Measurements from ENCODE around the gene GABBR2.
"Not testable (repeated sequence)": the region's sequence is repeated elsewhere in the genome, so short reads cannot be mapped to it uniquely, and the experiment has no call there.

GABBR2 gene

DNA sequence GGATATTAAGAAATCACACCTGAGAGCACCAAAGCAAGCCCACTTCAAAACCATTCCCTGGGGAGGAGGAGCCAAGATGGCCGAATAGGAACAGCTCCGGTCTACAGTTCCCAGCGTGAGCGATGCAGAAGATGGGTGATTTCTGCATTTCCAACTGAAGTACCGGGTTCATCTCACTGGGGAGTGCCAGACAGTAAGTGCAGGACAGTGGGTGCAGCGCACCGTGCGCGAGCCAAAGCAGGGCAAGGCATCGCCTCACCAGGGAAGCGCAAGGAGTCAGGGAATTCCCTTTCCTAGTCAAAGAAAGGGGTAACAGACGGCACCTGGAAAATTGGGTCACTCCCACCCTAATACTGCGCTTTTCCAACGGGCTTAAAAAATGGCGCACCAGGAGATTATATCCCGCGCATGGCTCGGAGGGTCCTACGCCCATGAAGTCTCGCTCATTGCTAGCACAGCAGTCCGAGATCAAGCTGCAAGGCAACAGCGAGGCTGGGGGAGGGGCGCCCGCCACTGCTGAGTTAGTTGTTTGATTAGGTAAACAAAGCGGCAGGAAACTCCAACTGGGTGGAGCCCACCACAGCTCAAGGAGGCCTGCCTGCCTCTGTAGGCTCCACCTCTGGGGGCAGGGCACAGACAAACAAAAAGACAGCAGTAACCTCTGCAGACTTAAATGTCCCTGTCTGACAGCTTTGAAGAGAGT is 200.4 kb downstream of the GABBR2 start:
- not testable (repeated sequence) for DNase-seq (ENCODE audit: low spot score)

DNA sequence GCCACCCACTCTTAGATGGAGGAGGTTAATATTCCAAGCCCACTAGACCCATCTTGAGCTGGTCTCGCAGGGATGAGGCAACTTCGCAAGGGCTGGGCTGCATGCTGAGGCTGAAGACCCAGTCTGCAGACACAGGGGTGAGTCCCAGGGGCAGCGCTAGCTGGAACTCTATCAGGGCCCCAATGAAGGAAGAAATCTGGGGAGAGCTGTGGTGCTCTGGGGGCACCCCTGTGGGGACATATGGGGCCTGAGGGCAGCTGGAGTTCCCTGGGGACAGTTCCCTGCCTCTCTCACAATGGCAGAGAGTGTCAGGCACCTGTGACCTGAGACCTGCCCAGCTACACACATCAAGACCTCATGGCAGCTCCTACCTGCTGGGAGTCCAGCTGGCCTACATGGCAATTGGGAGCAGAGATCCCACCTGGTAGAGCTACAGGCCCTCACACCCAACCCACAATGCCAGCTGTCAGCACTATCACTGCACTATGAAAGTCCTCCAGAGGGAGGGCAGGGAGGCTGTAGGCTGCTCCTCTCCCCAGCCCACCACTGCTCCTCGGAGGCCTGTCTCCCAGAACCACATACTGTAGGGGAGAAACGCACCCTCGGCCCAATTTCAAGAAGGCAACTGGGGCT is 202.2 kb downstream of the GABBR2 start:
- DNase-seq (ENCODE audit: low spot score), result no peak

DNA sequence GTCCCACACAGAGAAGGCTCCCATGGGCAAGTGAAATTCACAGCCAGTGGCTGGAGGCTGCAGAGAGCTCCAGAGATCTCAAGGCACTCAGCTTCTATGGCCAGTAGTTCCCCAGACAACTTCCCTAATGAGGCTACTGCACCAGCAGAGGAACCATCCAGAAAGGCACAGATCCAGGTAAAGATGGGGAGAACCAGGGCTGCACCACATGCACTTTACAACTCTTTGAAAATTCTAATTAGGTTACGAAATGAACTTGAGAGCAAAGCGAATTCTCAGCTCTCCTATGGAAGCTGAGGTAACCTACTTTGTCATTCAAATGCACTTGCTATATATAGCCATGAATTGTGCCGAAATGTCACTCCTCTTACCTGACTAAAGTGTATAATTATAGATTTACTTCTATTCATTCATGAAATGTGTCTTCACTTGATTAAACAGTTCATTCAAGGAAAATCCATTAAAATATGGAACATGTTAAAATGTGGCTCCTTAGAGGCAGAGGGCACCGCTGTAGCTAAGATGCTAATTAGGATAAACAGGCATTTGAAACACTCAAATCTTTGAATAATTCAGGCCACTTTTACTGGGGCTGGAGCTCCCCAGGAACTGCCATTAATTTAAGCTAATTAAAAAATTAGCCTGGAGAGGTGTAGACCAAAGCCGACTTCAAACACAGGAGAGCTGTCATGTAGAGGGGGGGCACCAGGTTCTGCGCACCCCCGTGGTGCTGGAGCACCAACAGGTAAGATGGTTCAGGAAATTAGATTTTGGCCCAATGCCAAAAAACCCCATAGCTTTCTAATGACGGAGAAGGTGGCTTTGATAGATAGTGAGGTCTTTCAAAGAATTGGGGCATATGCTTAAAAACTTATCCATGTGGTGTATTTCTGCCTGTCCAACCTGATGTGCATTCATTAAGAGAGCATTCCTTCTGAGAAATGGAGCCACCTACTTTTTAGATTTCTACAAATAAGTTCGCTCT is 204.1 kb downstream of the GABBR2 start:
- DNase-seq (ENCODE audit: low spot score), result no peak

DNA sequence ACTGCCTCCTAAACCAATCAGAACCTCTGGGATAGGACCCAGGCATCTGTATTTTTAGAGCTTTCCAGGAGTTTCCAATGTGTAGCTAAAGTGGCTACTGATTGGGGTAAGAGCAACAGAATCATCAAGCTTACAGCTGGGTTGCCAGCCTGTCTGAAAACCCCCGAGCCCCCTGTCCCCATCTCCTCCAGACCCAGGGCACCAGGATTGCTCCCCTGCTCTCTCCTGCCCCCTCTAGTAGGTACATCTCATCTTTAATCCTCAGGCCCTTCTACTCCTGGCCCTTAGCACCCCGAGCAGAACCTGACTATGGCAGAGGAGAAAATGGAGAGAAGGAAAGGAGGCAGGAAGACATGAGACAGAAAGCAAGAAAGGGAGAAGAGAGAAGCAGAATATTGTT is 204.9 kb downstream of the GABBR2 start:
- no peak for DNase-seq (ENCODE audit: low spot score)

DNA sequence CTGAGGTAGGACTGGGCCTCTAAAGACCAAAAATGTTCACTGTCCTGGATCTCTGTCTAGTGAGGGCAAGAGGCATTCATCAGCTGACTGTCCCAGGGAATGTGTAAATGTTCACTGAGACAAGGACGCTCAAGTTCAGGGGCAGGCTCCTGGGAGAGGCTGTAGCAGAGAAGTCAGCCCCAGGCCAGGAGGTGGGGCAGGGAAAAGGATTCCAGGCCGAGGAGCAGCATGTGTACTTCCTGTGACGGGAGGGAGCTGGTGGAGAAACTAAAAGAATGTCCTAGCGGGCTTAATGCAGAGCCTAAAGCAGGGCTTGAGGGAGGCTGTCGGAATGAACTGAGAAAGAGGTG is 205.8 kb downstream of the GABBR2 start:
- peak; percentile 55 for DNase-seq (ENCODE audit: low spot score)

DNA sequence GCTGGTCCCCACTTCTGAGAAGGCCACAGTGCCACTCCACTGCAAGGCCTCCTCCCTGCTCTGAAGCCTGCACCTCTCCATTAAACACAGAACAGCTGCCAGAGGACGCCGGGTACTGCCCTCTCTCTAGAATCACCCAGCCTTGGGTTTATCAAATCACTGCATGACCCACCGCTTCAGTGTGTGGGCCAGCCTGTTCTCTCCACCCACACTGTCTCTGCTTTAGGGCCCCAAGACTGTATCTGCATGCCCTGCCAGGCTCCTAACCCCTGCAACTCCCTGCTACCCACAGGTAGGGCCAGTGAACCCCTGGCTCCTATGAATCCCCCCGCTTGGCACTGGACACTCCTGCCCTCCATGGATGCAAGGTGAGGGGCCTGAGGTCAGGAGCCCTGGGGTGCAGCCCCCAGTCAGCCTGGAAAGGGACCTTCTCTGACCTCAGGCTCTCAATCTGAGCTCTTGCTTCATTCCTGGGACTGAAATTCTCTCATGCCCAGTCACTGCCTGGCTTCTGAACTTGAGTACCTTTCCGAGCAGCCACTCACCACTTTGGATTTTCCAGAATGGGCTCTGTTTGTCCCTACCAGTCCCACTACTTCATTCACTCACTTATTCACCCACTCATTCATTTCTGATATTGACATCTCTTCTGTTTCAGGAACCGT is 206.3 kb downstream of the GABBR2 start:
- peak; percentile 65 for DNase-seq (ENCODE audit: low spot score)

DNA sequence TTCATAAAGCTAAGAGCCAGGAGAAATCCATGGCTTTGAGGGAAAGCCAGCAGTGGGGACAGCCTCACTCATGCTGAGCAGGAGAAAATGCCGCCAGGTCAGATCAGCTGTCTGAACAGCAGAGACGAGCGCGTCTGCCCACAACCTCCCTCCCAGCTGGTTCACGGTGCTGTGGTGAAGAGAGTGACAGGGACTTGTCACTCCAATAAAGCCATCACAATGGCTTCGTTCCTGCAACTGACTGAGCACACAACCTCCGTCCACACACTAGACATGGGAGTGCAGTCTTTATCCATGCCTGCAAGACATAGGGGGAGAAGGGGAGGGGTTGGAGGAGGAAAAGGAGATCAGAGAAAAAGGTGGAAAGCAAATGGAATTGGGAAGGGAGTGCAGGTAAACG is 206.9 kb downstream of the GABBR2 start:
- DNase-seq (ENCODE audit: low spot score), result no peak

DNA sequence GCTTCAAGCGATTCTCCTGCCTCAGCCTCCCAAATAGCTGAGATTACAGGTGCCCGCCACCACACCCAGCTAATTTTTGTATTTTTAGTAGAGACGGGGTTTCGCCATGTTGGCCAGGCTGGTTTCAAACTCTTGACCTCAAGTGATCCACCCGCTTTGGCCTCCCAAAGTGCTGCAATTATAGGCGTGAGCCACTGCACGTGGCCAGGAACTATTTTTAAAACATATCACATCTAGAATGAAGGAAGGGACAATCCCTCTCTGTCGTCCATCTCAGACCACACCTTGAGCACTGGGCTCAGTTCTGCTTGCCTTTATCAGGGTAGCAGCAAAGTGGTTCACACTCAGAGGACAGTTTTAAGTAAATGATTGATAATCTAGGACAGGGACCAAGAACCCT is 207.5 kb downstream of the GABBR2 start:
- not testable (repeated sequence) for DNase-seq (ENCODE audit: low spot score)

DNA sequence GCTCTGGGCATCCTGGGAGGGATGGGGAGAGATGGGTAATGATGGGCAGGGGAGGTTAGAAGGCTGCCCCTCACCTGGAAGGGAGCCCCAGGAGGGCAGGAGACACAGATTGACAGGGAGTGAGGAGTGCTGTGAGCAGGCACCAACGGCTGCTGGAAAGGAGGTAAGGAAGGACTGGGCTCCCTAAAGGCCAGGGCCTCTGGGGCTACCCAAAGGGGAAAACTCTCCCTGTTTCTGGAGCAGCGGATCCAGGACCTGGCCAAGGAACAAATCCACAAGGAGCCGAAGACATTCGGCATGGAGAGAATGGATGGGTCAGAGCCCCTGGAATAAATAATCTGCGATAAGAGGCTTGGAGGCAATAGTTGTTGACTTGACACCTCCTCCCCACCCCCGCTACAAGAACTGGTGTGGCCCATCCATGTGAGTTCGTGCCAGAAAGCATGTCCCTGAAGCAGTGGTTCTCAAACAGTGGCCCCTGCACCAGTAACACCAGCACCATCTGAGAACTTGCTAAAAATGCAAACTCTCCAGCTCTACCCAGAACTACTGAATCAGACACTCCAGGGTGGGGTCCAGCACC is 208.3 kb downstream of the GABBR2 start:
- no peak for DNase-seq (ENCODE audit: low spot score)

DNA sequence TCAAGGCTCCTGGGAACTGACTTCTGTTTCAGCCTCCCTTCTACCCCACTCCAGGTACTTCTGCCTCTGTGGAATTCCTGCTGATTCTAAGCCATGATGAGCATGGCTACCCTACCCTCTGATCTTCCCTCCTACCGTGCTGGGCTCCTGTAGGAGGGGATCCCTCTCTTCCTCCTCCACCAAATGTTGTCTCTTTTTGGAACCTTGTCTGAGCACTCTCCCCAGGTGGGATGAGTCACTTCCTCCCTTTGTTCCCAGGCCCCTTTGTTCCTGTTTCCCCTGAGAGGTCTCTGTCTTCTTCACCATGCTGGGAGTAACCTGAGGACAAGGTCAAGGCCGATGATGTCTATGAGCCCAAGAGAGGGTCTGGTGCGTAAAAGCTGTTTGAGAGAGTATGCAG is 213.2 kb downstream of the GABBR2 start:
- no peak for DNase-seq (ENCODE audit: low spot score)

DNA sequence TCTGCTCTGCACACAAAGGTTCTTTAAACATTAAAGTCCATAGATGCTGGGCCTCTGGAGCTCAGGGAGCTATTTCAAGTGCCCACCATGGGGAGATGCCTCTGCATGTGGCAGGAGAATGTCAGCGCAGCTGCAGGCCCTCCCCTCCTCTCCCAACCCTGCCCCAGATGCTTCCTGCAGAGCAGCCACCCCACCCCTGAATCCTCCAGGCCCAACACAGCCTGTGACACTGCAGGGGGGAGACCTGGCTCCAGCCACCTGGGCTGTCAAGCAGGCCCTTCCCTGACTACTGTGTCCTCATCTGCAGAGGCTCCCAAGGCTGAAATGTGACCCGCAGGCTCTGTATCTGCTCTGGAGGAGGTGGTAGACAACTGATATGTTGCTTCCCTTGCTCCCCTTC is 213.9 kb downstream of the GABBR2 start:
- no peak for DNase-seq (ENCODE audit: low spot score)

DNA sequence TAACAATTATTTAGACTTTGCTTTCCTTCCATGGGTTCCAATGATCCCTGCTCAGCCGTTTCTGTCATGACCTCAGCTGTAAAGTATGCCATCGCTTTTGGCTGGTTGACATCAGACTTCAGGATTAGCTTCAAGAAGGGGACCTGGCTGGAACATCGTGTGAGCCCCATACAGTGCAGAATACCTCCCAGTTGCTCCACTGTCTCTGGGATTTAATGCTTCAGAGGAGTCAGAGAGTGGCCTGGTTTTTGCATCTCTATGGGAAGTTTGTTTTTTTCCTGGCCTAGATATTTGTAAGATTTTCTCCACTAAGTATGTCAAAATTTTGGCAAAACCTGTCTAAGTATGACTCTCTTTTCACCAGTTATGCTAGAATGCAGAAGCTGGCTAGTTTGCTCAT is 216.9 kb downstream of the GABBR2 start:
- peak; percentile 64 for DNase-seq (ENCODE audit: low spot score)

DNA sequence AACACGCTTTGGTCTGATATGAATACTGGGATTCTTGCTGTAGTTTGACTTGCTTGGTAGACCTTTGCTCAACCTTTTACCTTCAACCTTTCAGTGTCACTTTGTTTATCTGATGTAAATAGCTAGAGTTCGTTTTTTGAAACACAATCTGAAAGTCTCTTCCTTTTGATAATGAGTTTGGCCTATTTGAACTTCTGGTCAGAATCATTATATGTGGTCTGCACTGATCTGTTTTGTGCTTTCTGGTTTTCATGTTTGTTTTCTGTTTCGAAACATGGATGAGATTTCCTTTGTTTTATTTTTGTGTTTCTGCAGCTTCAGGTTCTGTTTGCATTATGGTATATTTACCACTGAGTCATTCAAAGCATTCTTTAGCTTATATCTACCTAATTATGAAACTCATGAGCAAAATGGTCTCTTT is 217.5 kb downstream of the GABBR2 start:
- DNase-seq (ENCODE audit: low spot score), result no peak

DNA sequence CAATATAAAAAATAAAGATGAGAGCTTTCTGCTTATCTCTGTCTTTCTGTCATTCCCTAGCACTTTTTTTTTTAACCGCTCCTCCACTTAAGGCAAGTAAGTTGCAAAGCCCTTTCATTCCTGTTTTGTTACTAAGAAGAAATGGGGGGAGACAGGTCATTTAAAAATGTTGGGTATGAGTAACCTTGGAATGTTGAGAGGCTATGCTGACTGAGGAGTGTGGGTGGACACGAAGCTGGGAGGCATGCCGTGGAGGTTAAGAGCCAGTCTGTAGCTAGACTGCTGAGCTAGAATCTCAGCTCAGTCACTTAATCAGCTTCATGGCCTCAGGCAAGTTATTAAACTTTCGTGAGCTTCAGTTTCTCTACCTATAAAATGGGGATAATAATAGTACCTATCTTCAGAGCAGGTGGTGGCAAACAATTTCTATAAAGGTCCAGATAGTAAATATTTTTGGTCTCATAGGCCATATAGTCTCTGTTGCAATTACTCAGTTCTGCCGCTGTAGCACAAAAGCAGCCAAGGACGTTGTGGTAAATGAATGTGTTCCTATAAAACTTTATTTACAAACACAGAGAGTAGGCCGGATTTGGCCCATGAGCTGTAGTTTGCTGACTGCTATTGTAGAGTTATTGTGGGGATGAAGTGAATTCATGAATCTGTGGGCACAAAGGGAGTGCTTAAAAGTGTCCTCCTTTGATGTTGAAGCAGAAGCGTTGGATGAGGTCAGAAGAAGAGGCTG is 220.0 kb downstream of the GABBR2 start:
- peak; percentile 94 for DNase-seq (ENCODE audit: low spot score)

DNA sequence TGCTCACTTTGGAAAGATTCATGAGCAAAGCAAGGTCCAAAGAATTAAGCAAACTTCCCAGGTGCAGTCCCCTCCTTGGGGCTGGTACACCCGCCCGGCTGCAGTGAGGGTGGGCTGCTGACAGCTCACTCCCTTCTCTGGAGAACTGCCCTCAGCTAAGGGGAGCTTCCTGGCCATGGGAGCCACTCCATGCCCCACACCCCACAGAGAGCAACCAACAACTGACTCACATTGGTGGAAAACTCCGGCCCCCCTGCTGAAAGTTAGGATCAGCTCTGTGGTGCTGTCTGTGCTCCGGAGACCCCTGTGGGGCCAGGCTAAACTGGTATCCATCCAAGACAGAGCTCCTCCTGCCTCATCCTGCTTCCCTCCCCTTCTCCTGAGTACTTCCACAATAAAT is 223.0 kb downstream of the GABBR2 start:
- DNase-seq (ENCODE audit: low spot score), result no peak

DNA sequence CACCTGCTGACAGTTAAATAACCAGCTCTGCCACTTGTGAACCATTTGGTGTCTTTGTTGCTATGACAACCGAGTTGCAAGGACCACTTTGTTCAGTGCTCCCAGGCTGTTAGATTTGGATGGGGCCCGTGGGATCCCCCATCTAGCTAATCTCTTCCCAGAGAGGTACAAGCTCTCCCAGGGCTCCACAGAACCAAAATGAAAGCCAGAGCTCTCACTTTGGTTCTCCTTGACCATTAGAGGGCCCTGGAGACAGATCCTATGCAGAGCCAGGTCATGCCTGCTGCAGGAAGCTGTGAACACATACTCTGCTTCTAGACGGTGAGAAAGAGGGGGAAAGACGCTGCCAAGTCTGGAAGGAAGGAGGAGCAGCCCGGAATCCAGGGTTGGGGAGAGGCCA is 224.6 kb downstream of the GABBR2 start:
- peak; percentile 48 for DNase-seq (ENCODE audit: low spot score)

DNA sequence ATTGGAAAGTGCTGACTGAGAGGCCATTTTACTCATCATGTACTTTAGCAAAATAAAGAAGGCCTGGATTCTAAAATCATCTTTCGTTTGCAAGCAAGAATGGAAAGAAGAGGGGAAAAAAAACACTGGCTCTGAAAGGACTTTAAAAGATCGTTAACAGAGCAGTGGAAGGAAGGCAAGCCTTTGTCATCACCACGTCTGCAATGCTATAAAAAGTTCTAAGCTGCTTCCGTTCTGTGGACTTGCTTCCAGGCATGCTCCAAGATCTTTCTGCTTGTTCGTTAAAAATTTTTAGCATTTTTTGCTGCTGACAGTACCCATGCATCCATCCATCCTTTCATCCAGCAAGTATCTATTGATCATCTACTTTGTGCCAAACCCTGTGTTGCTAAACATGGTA is 226.5 kb downstream of the GABBR2 start:
- peak; percentile 49 for DNase-seq (ENCODE audit: low spot score)

DNA sequence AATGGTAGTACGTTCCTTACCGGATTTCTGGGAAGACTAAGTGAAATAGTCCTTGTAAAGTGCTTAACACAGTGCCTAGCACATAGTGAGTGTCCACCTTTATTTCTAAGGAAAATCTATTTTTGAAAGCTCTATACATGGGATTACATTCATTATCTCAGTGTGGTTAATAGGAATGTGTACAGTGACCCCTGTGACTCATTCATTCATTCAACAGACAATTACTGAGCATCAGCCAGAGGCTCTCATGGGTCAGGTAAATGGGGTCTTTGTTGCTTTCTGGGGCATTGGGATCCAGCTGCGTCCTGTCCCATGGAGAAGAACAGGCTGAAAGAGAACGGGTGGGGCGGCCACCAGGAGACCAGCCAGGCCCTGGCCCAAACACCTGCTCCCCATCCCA is 227.1 kb downstream of the GABBR2 start:
- DNase-seq (ENCODE audit: low spot score), result no peak

DNA sequence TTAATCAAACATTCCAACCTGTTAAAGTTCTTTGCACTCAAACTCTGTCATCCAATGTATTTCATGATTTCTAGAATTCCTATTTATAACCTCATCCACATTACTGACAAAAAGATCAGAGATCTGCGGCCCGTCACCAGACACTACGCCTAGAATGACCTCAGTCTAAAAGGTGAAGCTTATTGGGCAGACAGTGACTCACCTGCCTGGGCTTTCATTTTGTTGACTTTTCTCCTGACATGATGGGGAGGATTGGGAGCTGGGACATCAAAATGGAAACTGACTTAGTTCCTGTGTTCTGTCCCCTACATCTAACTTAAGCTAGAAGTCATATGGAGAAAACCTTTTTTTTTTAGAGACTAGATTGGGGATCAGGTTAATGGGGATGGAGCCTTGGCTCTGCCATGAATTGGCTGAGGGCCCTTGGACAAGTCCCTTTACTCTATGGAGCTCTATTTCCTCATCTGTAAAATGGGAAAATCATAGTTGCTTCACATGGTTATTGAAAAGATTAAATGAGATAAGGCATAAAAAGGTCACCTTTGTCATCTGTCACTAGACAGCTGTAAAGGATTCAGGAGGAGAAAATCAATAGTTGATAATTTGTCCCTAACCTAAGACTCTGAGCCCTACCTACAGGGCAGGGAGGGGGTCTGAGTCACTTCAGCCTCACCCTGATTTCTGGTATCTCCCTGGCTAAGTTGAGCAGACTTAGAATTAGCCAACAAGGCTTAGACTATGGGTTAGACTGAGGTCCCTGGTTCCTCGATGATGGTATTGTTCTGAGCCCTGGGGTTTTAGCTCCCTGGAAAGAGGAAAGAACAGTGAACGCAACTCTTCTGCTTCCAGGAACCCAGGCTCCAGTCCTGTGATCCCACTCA is 228.5 kb downstream of the GABBR2 start:
- no peak for DNase-seq (ENCODE audit: low spot score)

DNA sequence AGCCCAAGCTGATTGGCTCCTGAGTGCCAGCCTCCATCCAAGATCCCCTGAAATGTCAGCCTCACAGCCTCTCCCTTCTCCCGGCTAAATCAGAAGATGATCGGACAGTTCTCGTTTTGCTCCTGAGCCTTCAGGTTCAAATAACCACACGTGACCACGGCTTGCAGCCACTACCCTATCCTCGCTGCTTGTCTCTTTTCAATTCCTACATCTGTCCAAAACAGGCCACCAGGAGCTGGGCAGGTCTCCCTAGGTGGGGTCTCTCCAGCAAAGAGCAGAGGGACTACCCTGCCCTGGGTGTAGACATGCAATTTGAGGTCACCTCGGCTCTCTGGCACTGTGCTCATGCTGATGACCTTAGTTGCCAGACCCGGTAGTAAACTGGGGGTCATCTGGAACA is 229.3 kb downstream of the GABBR2 start:
- no peak for DNase-seq (ENCODE audit: low spot score)

Data from hepatic stellate cell (primary cell).